BJ (cell line): ENCODE measurements around the gene IYD. TPM values are rescaled to one million over a fixed set of nuclear protein-coding genes. Genes with fewer than 3 reads are reported as not detected.

Experiments used
- CTCF ChIA-PET: fragments of 350-600 bp; formaldehyde crosslinking; extraction: SDS; loops from one replicate; lab custom pipeline; 2021; ENCODE audit warnings: antibody characterized with exemption, inconsistent platforms; lab: Yijun Ruan, JAX
- POLR2A ChIA-PET: fragments of 300-600 bp; sonication (Branson Sonifier 250); formaldehyde crosslinking; extraction: SDS; loops from one replicate; lab custom pipeline; 2021; ENCODE audit warnings: antibody characterized with exemption; lab: Charles Lee
- DNase-seq: peaks from one replicate; pipeline ENCODE4 v3.0.0-alpha.2; 2011; ENCODE audit warnings: low read depth
- H3K27me3 ChIP-seq: 2 replicates; pipeline ENCODE4 v1.6.0; 2011; ENCODE audit warnings: low read length; ENCODE audit not compliant: control insufficient read depth, insufficient read depth
- H3K36me3 ChIP-seq: 2 replicates; pipeline ENCODE4 v1.5.1; 2011; ENCODE audit warnings: low read length; ENCODE audit not compliant: control insufficient read depth, insufficient read depth
- H3K4me3 ChIP-seq: 2 replicates; pipeline ENCODE4 v1.5.1; 2011; ENCODE audit warnings: low read depth, mild to moderate bottlenecking, control low read depth, low read length
- CTCF ChIP-seq: IDR thresholded peaks from 2 replicates; pipeline ENCODE4 v1.5.1; 2011; ENCODE audit warnings: low read depth, mild to moderate bottlenecking, control low read depth, inconsistent platforms, low read length, moderate library complexity; ENCODE audit not compliant: insufficient read depth
- polyA plus RNA-seq: library from polyadenylated mRNA; depleted of rRNA; stranded (reverse); fragments of >200 nt; gene quantifications from 2 replicates; pipeline ENCODE4 v1.2.3, GENCODE V29; 2011

The IYD gene
- polyA plus RNA-seq, 1 experiment, result not detected

DNA sequence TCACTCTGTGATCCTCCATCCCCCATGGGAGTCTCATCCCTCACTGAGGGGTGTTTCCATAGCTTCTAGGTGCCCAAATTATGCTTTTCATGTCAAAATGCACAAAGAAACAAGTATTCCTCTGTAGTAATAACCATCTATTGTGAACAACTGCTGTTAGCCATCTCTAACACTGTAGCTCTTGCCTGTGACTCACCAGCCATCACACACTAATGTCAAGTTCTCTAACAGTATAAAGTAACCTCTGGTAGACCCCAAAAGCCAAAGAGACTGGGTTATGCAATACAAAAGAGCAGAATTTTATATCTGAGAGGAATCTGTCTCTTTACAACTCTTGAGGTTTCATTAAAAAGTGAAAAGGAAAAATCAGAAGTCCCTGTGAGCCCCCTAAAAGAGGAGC lies 25.4 kb upstream of the IYD start:
- TF ChIP-seq CTCF, result no peak
- H3K36me3 ChIP-seq, result no peaks in the 10 kb centered on the region
- no peaks in the 10 kb centered on the region; the same call in 1 of the 2 replicates for H3K27me3 ChIP-seq
- no peak for DNase-seq
- ChIA-PET POLR2A (interaction anchor here (0.5 kb wide), 1 partner anchor 1019 kb away, joined by 3 read pairs; no protein-coding TSS in a partner anchor), CTCF (interaction anchor here (1.0 to 4.1 kb wide), 3 partner anchors 9 to 275 kb away, joined by 4 to 24 read pairs (median 5); partner anchors contain the start of gene ULBP3)
- H3K4me3 ChIP-seq, result no peak overlapping the region

GRCh38 chr6:150345781-150346180 lies 23.0 kb upstream of the IYD start:
- no peak for DNase-seq
- POLR2A ChIA-PET, result no interaction called here
- Histone ChIP-seq H3K36me3 (no peaks in the 10 kb centered on the region), H3K27me3 (no peaks in the 10 kb centered on the region; the same call in 1 of the 2 replicates), H3K4me3 (no peak overlapping the region)
- CTCF ChIA-PET, result no interaction called here
- TF ChIP-seq CTCF, result no peak

GRCh38 chr6:150346346-150346745 lies 22.5 kb upstream of the IYD start:
- H3K27me3 ChIP-seq, result no peaks in the 10 kb centered on the region
- no peak for DNase-seq
- H3K36me3 ChIP-seq, result no peaks in the 10 kb centered on the region
- H3K4me3 ChIP-seq, result no peak overlapping the region
- ChIA-PET CTCF (interaction anchor here (1.3 kb wide), 1 partner anchor 265 kb away, joined by 3 read pairs; no protein-coding TSS in a partner anchor), POLR2A (no interaction called here)
- TF ChIP-seq CTCF, result no peak

GRCh38 chr6:150347845-150348244 lies 21.0 kb upstream of the IYD start:
- TF ChIP-seq CTCF, result no peak
- POLR2A ChIA-PET, result no interaction called here
- CTCF ChIA-PET, result interaction anchor here (1.3 to 2.1 kb wide), 2 partner anchors 267 to 277 kb away, joined by 3 to 7 read pairs; no protein-coding TSS in a partner anchor
- DNase-seq, result no peak
- Histone ChIP-seq H3K27me3 (no peaks in the 10 kb centered on the region), H3K4me3 (no peak overlapping the region), H3K36me3 (no peaks in the 10 kb centered on the region)

DNA sequence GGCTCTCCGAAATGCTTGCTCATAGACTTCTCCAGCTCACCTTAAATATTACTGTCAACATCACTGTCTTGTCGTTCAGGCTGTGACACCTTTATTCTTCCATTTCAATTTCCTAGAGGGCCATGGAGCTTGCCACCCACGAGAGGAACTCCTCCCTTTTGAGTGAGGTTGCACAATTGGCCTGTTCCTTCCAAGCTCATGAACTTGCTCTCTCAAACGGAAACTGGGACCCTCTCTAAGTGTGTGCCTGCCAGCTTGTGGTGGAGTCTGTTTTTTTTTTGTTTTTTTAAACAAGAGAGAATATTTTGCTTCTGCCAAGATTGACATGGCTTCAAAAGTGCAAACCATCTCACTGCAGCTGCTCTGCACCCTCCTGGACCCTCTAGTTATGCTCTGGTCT lies 19.3 kb upstream of the IYD start:
- no peaks in the 10 kb centered on the region for H3K36me3 ChIP-seq
- ChIA-PET CTCF (interaction anchor here (2.1 to 2.2 kb wide), 2 partner anchors 268 to 278 kb away, joined by 7 to 8 read pairs; no protein-coding TSS in a partner anchor), POLR2A (no interaction called here)

More for the DNA sequence above, 19.3 kb upstream of the IYD start:
- Histone ChIP-seq H3K27me3 (no peaks in the 10 kb centered on the region), H3K4me3 (no peak overlapping the region)
- TF ChIP-seq CTCF, result no peak
- DNase-seq, result no peak
